SK-N-SH treated with all-trans-retinoic acid at 6 μM for 48 hours (cell line): ENCODE data around the gene ACACB.

Source experiments
- ATAC-seq: fragments of 200-7000 bp; cut with Tn5 transposase; 3 replicates; pipeline ENCODE4 v1.9.1; 2020; ENCODE audit warnings: mild to moderate bottlenecking, moderate library complexity
- ARNTL ChIP-seq: fragments of 450-650 bp; formaldehyde crosslinking; IDR thresholded peaks from 2 replicates; pipeline ENCODE4 v1.5.0; 2020; ENCODE audit warnings: low read depth, mild to moderate bottlenecking, moderate library complexity, borderline replicate concordance
- BACH2 ChIP-seq: fragments of 250-450 bp; sonication (Bioruptor Pico); IDR thresholded peaks from 2 replicates; pipeline ENCODE4 v1.9.0; 2021; ENCODE audit warnings: mild to moderate bottlenecking, borderline replicate concordance
- CSDC2 ChIP-seq: fragments of 250-450 bp; sonication (Bioruptor Pico); IDR thresholded peaks from 2 replicates; pipeline ENCODE4 v1.5.0; 2020; ENCODE audit warnings: mild to moderate bottlenecking, moderate library complexity
- ESRRG ChIP-seq: fragments of 250-450 bp; sonication (Bioruptor Pico); IDR thresholded peaks from 2 replicates; pipeline ENCODE4 v1.6.1; 2021; ENCODE audit warnings: mild to moderate bottlenecking
- ISL1 ChIP-seq: fragments of 250-450 bp; sonication (Bioruptor Pico); IDR thresholded peaks from 2 replicates; pipeline ENCODE4 v2.1.2; 2022; ENCODE audit warnings: mild to moderate bottlenecking, moderate library complexity
- OSR1 ChIP-seq: fragments of 250-450 bp; sonication (Bioruptor Pico); IDR thresholded peaks from 2 replicates; pipeline ENCODE4 v1.8.0; 2022; ENCODE audit warnings: moderate library complexity, mild to moderate bottlenecking, inconsistent platforms
- PATZ1 ChIP-seq: fragments of 250-450 bp; sonication (Bioruptor Pico); IDR thresholded peaks from 2 replicates; pipeline ENCODE4 v1.8.0; 2020; ENCODE audit warnings: mild to moderate bottlenecking, moderate library complexity, borderline replicate concordance
- POU6F1 ChIP-seq: fragments of 250-450 bp; sonication (Bioruptor Pico); IDR thresholded peaks from 2 replicates; pipeline ENCODE4 v1.8.0; 2021; ENCODE audit warnings: low read depth, mild to moderate bottlenecking, moderate library complexity, borderline replicate concordance
- PPARA ChIP-seq: fragments of 250-450 bp; sonication (Bioruptor Pico); IDR thresholded peaks from 2 replicates; pipeline ENCODE4 v1.5.0; 2020; ENCODE audit warnings: mild to moderate bottlenecking, borderline replicate concordance
- RARB ChIP-seq: fragments of 250-450 bp; sonication (Bioruptor Pico); IDR thresholded peaks from 2 replicates; pipeline ENCODE4 v1.8.0; 2021; ENCODE audit warnings: mild to moderate bottlenecking, moderate library complexity
- SNAI2 ChIP-seq: fragments of 250-450 bp; sonication (Bioruptor Pico); IDR thresholded peaks from 2 replicates; pipeline ENCODE4 v1.5.0; 2020; ENCODE audit warnings: mild to moderate bottlenecking, moderate library complexity
- TOX ChIP-seq: fragments of 250-450 bp; sonication (Bioruptor Pico); IDR thresholded peaks from 2 replicates; pipeline ENCODE4 v1.8.0; 2021; ENCODE audit warnings: mild to moderate bottlenecking, moderate library complexity, borderline replicate concordance
- ZC3H10 ChIP-seq: fragments of 250-450 bp; sonication (Bioruptor Pico); IDR thresholded peaks from 2 replicates; pipeline ENCODE4 v1.5.1; 2021; ENCODE audit warnings: mild to moderate bottlenecking, moderate library complexity
- ZFP3 ChIP-seq: fragments of 250-450 bp; sonication (Bioruptor Pico); IDR thresholded peaks from 2 replicates; pipeline ENCODE4 v1.5.0; 2020; ENCODE audit warnings: mild to moderate bottlenecking, moderate library complexity
- ZFP30 ChIP-seq: fragments of 450-650 bp; formaldehyde crosslinking; IDR thresholded peaks from 2 replicates; pipeline ENCODE4 v1.5.0; 2022; ENCODE audit warnings: mild to moderate bottlenecking, moderate library complexity
- ZNF70 ChIP-seq: fragments of 450-650 bp; formaldehyde crosslinking; IDR thresholded peaks from 2 replicates; pipeline ENCODE4 v1.5.0; 2020; ENCODE audit warnings: mild to moderate bottlenecking, moderate library complexity
- ZNF8 ChIP-seq: fragments of 450-650 bp; formaldehyde crosslinking; IDR thresholded peaks from 2 replicates; pipeline ENCODE4 v1.5.0; 2020; ENCODE audit warnings: mild to moderate bottlenecking, moderate library complexity
- TF ChIP-seq, protein P1 (sequence below): fragments of 250-450 bp; sonication (Bioruptor Pico); IDR thresholded peaks from 2 replicates; pipeline ENCODE4 v1.5.0; 2020; ENCODE audit warnings: mild to moderate bottlenecking, moderate library complexity
- TF ChIP-seq, protein P2 (sequence below): fragments of 250-450 bp; sonication (Bioruptor Pico); IDR thresholded peaks from 2 replicates; pipeline ENCODE4 v1.5.1; 2020; ENCODE audit warnings: low read depth, mild to moderate bottlenecking, moderate library complexity
- TF ChIP-seq, protein P3 (sequence below): fragments of 250-450 bp; sonication (Bioruptor Pico); IDR thresholded peaks from 2 replicates; pipeline ENCODE4 v1.5.1; 2021; ENCODE audit warnings: mild to moderate bottlenecking, moderate library complexity

The ACACB gene

DNA sequence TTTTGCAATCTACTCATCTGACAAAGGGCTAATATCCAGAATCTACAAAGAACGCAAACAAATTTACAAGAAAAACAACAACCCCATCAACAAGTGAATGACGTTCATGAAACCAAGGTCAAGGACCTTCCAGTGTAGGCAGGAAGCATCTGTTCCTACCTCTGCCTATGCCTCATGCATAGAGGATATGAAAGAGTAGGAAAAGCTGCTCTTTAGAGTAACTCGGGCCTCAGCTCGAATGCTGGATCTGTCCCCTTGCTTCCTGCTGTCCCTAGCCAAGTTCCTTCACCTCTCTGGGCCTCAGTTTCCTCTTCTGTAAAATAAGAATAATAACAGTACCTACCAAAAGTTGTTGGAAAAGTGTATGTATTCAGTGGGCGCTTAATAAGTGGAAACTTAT, 127.7 kb downstream of the ACACB start:
- ATAC-seq: no peak
- TF ChIP-seq ZNF8 (CRISPR knock-in tag) (no peak), PATZ1 (CRISPR knock-in tag) (no peak), PPARA (CRISPR knock-in tag) (no peak), ESRRG (CRISPR knock-in tag) (no peak), SNAI2 (no peak), RARB (CRISPR knock-in tag) (no peak), ZC3H10 (no peak), ZFP3 (CRISPR knock-in tag) (no peak), OSR1 (no peak), BACH2 (CRISPR knock-in tag) (no peak), ZFP30 (CRISPR knock-in tag) (no peak), POU6F1 (CRISPR knock-in tag) (no peak), TOX (no peak), ISL1 (no peak), ARNTL (no peak), CSDC2 (no peak), ZNF70 (CRISPR knock-in tag) (no peak)
- TF ChIP-seq, protein P1, sequence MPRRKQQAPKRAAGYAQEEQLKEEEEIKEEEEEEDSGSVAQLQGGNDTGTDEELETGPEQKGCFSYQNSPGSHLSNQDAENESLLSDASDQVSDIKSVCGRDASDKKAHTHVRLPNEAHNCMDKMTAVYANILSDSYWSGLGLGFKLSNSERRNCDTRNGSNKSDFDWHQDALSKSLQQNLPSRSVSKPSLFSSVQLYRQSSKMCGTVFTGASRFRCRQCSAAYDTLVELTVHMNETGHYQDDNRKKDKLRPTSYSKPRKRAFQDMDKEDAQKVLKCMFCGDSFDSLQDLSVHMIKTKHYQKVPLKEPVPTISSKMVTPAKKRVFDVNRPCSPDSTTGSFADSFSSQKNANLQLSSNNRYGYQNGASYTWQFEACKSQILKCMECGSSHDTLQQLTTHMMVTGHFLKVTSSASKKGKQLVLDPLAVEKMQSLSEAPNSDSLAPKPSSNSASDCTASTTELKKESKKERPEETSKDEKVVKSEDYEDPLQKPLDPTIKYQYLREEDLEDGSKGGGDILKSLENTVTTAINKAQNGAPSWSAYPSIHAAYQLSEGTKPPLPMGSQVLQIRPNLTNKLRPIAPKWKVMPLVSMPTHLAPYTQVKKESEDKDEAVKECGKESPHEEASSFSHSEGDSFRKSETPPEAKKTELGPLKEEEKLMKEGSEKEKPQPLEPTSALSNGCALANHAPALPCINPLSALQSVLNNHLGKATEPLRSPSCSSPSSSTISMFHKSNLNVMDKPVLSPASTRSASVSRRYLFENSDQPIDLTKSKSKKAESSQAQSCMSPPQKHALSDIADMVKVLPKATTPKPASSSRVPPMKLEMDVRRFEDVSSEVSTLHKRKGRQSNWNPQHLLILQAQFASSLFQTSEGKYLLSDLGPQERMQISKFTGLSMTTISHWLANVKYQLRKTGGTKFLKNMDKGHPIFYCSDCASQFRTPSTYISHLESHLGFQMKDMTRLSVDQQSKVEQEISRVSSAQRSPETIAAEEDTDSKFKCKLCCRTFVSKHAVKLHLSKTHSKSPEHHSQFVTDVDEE: no peak
- TF ChIP-seq, protein P2, sequence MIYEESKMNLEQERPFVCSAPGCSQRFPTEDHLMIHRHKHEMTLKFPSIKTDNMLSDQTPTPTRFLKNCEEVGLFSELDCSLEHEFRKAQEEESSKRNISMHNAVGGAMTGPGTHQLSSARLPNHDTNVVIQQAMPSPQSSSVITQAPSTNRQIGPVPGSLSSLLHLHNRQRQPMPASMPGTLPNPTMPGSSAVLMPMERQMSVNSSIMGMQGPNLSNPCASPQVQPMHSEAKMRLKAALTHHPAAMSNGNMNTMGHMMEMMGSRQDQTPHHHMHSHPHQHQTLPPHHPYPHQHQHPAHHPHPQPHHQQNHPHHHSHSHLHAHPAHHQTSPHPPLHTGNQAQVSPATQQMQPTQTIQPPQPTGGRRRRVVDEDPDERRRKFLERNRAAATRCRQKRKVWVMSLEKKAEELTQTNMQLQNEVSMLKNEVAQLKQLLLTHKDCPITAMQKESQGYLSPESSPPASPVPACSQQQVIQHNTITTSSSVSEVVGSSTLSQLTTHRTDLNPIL: no peak

DNA sequence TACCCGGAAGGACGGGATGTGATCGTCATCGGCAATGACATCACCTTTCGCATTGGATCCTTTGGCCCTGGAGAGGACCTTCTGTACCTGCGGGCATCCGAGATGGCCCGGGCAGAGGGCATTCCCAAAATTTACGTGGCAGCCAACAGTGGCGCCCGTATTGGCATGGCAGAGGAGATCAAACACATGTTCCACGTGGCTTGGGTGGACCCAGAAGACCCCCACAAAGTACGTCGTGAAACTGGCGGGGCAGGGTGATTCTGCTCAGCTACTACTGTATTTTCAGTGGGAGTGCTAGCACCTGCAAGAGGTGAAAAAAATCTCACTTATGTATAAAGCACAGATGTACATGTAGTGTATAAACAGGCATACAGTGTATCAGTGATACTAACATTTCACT, 129.8 kb downstream of the ACACB start:
- TF ChIP-seq OSR1 (no peak), POU6F1 (CRISPR knock-in tag) (no peak)
- no peak for ATAC-seq

GRCh38 chr12:109247831-109248654, 131.7 kb downstream of the ACACB start:
- TF ChIP-seq ZNF8 (CRISPR knock-in tag) (no peak), ARNTL (no peak), TOX (no peak)
- TF ChIP-seq, protein P3, sequence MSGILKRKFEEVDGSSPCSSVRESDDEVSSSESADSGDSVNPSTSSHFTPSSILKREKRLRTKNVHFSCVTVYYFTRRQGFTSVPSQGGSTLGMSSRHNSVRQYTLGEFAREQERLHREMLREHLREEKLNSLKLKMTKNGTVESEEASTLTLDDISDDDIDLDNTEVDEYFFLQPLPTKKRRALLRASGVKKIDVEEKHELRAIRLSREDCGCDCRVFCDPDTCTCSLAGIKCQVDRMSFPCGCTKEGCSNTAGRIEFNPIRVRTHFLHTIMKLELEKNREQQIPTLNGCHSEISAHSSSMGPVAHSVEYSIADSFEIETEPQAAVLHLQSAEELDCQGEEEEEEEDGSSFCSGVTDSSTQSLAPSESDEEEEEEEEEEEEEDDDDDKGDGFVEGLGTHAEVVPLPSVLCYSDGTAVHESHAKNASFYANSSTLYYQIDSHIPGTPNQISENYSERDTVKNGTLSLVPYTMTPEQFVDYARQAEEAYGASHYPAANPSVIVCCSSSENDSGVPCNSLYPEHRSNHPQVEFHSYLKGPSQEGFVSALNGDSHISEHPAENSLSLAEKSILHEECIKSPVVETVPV (CRISPR knock-in tag): no peak
- no peak for ATAC-seq
